Naive thymus-derived CD4-positive, alpha-beta T cell (primary cell): ENCODE data around the gene ZNRD2. TPM values are rescaled to one million over a fixed set of nuclear protein-coding genes. Genes with fewer than 3 reads are reported as not detected.

Source experiments
- ATAC-seq: fragments of 150-1000 bp; cut with Tn5 transposase; 2 replicates; pipeline ENCODE4 v1.10.0; 2021; ENCODE audit warnings: mild to moderate bottlenecking, moderate library complexity
- CTCF ChIA-PET: fragments of 350-600 bp; sonication (Branson Sonifier 250); formaldehyde crosslinking; loops from one replicate; lab custom pipeline; 2021; ENCODE audit warnings: antibody characterized with exemption; lab: Charles Lee
- POLR2A ChIA-PET: fragments of 350-600 bp; sonication (Branson Sonifier 250); formaldehyde crosslinking; loops from one replicate; lab custom pipeline; 2021; ENCODE audit warnings: antibody characterized with exemption, inconsistent platforms; lab: Charles Lee
- DNase-seq, 9 donors: peaks; one replicate each; pipeline versions ENCODE4 v3.0.0 to v3.0.0-alpha.2; 2020 to 2022; ENCODE audit warnings: mixed read lengths in 1 of 9
- H3K27ac ChIP-seq: one replicate; pipeline ENCODE4 v1.7.0; 2013; ENCODE audit warnings: mild to moderate bottlenecking, low read depth, low read length, moderate library complexity
- H3K27me3 ChIP-seq, 2 donors: one replicate each; pipeline ENCODE4 v1.7.0; 2013; ENCODE audit warnings: low read length in 2 of 2, mild to moderate bottlenecking in 2 of 2, moderate library complexity in 2 of 2; ENCODE audit not compliant: control insufficient read depth in 2 of 2, insufficient read depth in 2 of 2
- H3K36me3 ChIP-seq, 3 experiments: 1 replicate in 2 of 3; 2 replicates in 1 of 3; pipeline ENCODE4 v1.7.0; 2013; ENCODE audit warnings: low read length in 3 of 3, mild to moderate bottlenecking in 3 of 3, moderate library complexity in 1 of 3; ENCODE audit not compliant: insufficient read depth in 3 of 3, control insufficient read depth in 2 of 3
- H3K4me1 ChIP-seq, 2 donors: one replicate each; pipeline ENCODE4 v1.7.0; 2013; ENCODE audit warnings: low read length in 2 of 2, mild to moderate bottlenecking in 2 of 2, moderate library complexity in 1 of 2; ENCODE audit not compliant: control insufficient read depth in 2 of 2, insufficient read depth in 2 of 2
- H3K4me3 ChIP-seq: 2 replicates; pipeline ENCODE4 v1.7.0; 2013; ENCODE audit warnings: mild to moderate bottlenecking, low read length
- H3K9me3 ChIP-seq, 3 experiments: 1 replicate in 2 of 3; 2 replicates in 1 of 3; pipeline ENCODE4 v1.7.0; 2013; ENCODE audit warnings: low read length in 3 of 3; ENCODE audit not compliant: control insufficient read depth in 2 of 3
- H3K27ac Mint-ChIP-seq, 9 donors: one replicate each; pipeline ENCODE4 v1.8.0; 2020 to 2022; ENCODE audit warnings: mixed read lengths in 9 of 9, mild to moderate bottlenecking in 8 of 9, moderate library complexity in 5 of 9, inconsistent platforms in 2 of 9
- H3K27me3 Mint-ChIP-seq, 5 donors: one replicate each; pipeline ENCODE4 v1.8.0; 2021 to 2022; ENCODE audit warnings: mixed read lengths in 5 of 5, mild to moderate bottlenecking in 1 of 5
- H3K36me3 Mint-ChIP-seq, 5 donors: one replicate each; pipeline ENCODE4 v1.8.0; 2020 to 2022; ENCODE audit warnings: mixed read lengths in 5 of 5, mild to moderate bottlenecking in 3 of 5, inconsistent platforms in 1 of 5
- H3K4me1 Mint-ChIP-seq, 7 donors: one replicate each; pipeline ENCODE4 v1.8.0; 2020 to 2022; ENCODE audit warnings: mixed read lengths in 7 of 7, mild to moderate bottlenecking in 3 of 7, inconsistent platforms in 1 of 7
- H3K4me3 Mint-ChIP-seq, 10 donors: one replicate each; pipeline ENCODE4 v1.8.0; 2020 to 2022; ENCODE audit warnings: mild to moderate bottlenecking in 10 of 10, mixed read lengths in 10 of 10, moderate library complexity in 6 of 10, inconsistent platforms in 2 of 10
- H3K9me3 Mint-ChIP-seq, 11 donors: one replicate each; pipeline ENCODE4 v1.8.0; 2020 to 2022; ENCODE audit warnings: mixed read lengths in 11 of 11, mild to moderate bottlenecking in 4 of 11, inconsistent platforms in 1 of 11, moderate library complexity in 1 of 11
- intact Hi-C, 2 donors: fragments of 100-400 bp; cut with micrococcal nuclease; formaldehyde crosslinking; loops; one replicate each; pipeline ENCODE4 v1.15.1; 2023
- polyA plus RNA-seq, 2 donors: library from polyadenylated mRNA; unstranded; fragments of 300-500 nt; fragmentation: Illumina TruSeq; gene quantifications; one replicate each; pipeline ENCODE4 v1.2.3, GENCODE V29; 2021
- total RNA-seq, 6 experiments: library from RNA in 5 of 6; stranded (reverse) in 5 of 6; gene quantifications; 1 replicate in 5 of 6; 2 replicates in 1 of 6; pipeline ENCODE4 v1.2.3 and lab custom pipeline; 2021 to 2026

ZNRD2 gene
- total and polyA plus RNA-seq, 7 experiments from 2014 or later = 29.1 to 86.0 (median 40.2) TPM

DNA sequence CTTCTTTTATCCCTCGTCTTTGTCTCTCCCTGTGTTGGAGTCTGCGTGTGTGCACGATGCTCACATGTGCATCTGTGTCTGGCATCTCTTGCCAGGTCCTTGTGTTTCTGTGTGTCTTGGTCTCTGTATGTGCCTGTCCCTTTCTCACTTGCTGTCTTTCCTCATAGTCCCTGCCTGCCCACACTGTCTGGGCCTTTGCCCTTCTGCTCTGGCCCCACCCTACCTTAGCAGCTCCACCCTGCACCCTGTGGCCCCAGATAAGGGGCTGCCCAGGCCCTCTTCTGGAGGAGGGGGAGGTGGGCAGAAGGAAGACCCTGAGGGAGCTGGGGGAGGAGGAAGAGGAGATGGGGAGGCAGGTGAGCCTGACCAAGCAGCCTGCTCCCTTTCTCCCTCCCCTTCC lies 8.4 kb downstream of the ZNRD2 start:
- H3K36me3 Mint-ChIP-seq = peaks cover 0 to 14% (median 10%) of the 10 kb centered on the region in 5 donors
- CTCF ChIA-PET = no interaction called here

DNA sequence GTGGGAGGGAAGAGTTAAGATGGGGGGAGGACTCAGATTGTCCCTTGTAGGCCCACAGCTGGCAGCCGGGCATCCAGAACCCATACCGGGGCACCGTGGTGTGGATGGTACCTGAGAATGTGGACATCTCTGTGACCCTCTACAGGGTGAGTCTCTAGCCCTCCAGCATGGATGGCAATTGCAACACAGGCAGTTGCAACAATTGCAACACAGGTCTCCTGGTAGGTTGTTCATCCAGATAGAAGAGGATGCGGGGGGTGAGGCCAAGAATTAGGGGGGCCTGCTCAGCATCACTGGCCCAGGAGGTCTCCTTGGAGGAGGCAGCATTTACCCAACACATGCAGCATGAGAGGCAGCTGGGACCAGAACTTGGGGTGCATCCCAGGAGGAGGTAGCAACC lies 9.0 kb downstream of the ZNRD2 start:
- Histone ChIP-seq H3K4me3 (no peak overlapping the region), H3K36me3 (peaks cover 10 to 56% (median 17%) of the 10 kb centered on the region in 3 experiments), H3K27ac (peak overlapping the region; percentile 31), H3K27me3 (no peaks in the 10 kb centered on the region), H3K9me3 (no peaks in the 10 kb centered on the region), H3K4me1 (peaks cover 22 to 29% of the 10 kb centered on the region in 2 donors)
- H3K4me3 Mint-ChIP-seq = peak overlapping the region in 3 of 10 donors; percentile 4 to 34 (median 21)
- peaks cover 19 to 44% (median 38%) of the 10 kb centered on the region in 7 donors for H3K4me1 Mint-ChIP-seq
- peaks cover 0 to 17% (median 10%) of the 10 kb centered on the region in 5 donors for H3K36me3 Mint-ChIP-seq
- peak overlapping the region in 3 of 9 donors; percentile 18 to 74 (median 25) for H3K27ac Mint-ChIP-seq
- no peak for DNase-seq
- intact Hi-C loops = no loop called here
- no peaks in the 10 kb centered on the region for H3K27me3 Mint-ChIP-seq
- no peaks in the 10 kb centered on the region for H3K9me3 Mint-ChIP-seq
- POLR2A ChIA-PET = interaction anchor here (0.6 kb wide), 1 partner anchor 104 kb away, joined by 3 read pairs; no protein-coding TSS in a partner anchor
- CTCF ChIA-PET = no interaction called here
- no peak for ATAC-seq

More for the DNA sequence above, 8.4 kb downstream of the ZNRD2 start:
- intact Hi-C loops = no loop called here
- H3K27me3 Mint-ChIP-seq = no peaks in the 10 kb centered on the region
- Histone ChIP-seq H3K27ac (peak overlapping the region; percentile 96), H3K27me3 (no peaks in the 10 kb centered on the region), H3K36me3 (peaks cover 10 to 51% (median 17%) of the 10 kb centered on the region in 3 experiments), H3K4me1 (peaks cover 25 to 29% of the 10 kb centered on the region in 2 donors), H3K4me3 (no peak overlapping the region), H3K9me3 (no peaks in the 10 kb centered on the region)
- DNase-seq (no peak), ATAC-seq (no peak)
- POLR2A ChIA-PET = interaction anchor here (0.6 to 4.2 kb wide), 2 partner anchors 38 to 103 kb away, joined by 3 to 29 read pairs; no protein-coding TSS in a partner anchor
- H3K4me3 Mint-ChIP-seq = peak overlapping the region; percentile 55 to 99 (median 72)
- no peaks in the 10 kb centered on the region for H3K9me3 Mint-ChIP-seq
- peaks cover 19 to 43% (median 38%) of the 10 kb centered on the region in 7 donors for H3K4me1 Mint-ChIP-seq
- peak overlapping the region; percentile 8 to 88 (median 74) for H3K27ac Mint-ChIP-seq

DNA sequence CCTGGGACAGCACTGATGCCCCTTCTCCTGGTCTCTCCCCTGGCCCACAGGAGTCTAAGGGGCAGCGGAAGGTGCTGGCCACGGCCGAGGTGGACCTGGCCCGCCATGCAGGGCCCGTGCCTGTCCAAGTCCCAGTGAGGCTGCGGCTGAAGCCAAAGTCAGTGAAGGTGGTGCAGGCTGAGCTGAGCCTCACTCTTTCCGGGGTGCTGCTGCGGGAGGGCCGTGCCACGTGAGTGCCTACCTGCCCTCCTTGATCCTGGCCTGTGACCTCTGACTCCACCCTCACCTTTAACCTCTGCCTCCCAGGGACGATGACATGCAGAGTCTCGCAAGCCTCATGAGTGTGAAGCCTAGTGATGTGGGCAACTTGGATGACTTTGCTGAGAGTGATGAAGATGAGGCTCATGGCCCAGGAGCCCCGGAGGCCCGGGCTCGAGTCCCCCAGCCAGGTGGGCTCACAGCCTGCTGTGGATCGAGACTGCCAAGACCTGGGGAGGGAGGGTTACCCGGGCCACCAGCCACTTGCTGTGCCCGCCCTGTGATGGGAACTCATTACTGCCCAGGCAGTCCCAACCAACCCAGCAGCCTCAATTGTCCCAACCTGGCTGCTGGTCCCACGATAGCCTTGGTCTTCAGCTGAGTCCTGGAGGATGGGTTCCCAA lies 9.9 kb downstream of the ZNRD2 start:
- POLR2A ChIA-PET = interaction anchor here (0.6 kb wide), 1 partner anchor 59 kb away, joined by 4 read pairs; no protein-coding TSS in a partner anchor
- CTCF ChIA-PET = no interaction called here

DNA sequence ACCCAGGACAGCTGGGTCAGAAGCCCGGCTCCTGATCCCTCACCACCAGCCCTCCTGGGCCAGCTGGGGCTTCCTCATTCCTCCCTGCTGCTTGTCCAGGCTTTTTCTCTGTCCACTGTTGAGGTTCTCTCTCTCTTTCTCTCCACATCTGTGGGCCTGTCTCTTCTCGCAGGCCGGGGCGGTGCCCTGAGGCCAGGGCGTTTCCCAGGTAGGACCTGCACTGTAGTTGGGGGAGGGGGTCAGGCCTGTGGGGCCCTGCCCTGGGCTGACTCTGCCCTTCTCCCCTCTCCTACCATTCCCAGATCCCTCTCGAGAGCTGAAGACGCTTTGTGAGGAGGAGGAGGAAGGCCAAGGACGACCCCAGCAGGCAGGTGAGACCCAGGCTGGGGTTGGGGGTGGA lies 10.5 kb downstream of the ZNRD2 start:
- POLR2A ChIA-PET = interaction anchor here (0.6 to 1.1 kb wide), 2 partner anchors 58 to 75 kb away, joined by 3 to 4 read pairs; no protein-coding TSS in a partner anchor
- peaks cover 12 to 36% (median 30%) of the 10 kb centered on the region in 7 donors for H3K4me1 Mint-ChIP-seq
- H3K9me3 Mint-ChIP-seq = no peaks in the 10 kb centered on the region
- no peaks in the 10 kb centered on the region for H3K9me3 ChIP-seq
- ATAC-seq (no peak), DNase-seq (no peak)
- peaks cover 10 to 66% (median 17%) of the 10 kb centered on the region in 3 experiments for H3K36me3 ChIP-seq
- no peak overlapping the region for H3K27ac ChIP-seq
- no peak overlapping the region for H3K4me3 Mint-ChIP-seq
- no peaks in the 10 kb centered on the region for H3K27me3 ChIP-seq
- peak overlapping the region in 2 of 9 donors; percentile 51 to 62 for H3K27ac Mint-ChIP-seq
- no peaks in the 10 kb centered on the region for H3K27me3 Mint-ChIP-seq
- CTCF ChIA-PET = interaction anchor here (0.6 kb wide), 1 partner anchor 866 kb away, joined by 3 read pairs; no protein-coding TSS in a partner anchor
- H3K4me1 ChIP-seq = peaks cover 17 to 21% of the 10 kb centered on the region in 2 donors
- intact Hi-C loops = no loop called here
- H3K4me3 ChIP-seq = no peak overlapping the region
- peaks cover 0 to 17% (median 10%) of the 10 kb centered on the region in 5 donors for H3K36me3 Mint-ChIP-seq

More for the DNA sequence above, 9.9 kb downstream of the ZNRD2 start:
- H3K27ac ChIP-seq = no peak overlapping the region
- Mint-ChIP-seq H3K36me3 (peaks cover 0 to 17% (median 10%) of the 10 kb centered on the region in 5 donors), H3K27ac (peak overlapping the region in 1 of 9 donors; percentile 46), H3K9me3 (no peaks in the 10 kb centered on the region), H3K4me1 (peaks cover 16 to 41% (median 35%) of the 10 kb centered on the region in 7 donors), H3K4me3 (peak overlapping the region in 1 of 10 donors; percentile 68), H3K27me3 (no peaks in the 10 kb centered on the region)
- H3K9me3 ChIP-seq = no peaks in the 10 kb centered on the region
- no peak for DNase-seq
- peaks cover 10 to 62% (median 17%) of the 10 kb centered on the region in 3 experiments for H3K36me3 ChIP-seq
- H3K4me1 ChIP-seq = peaks cover 21 to 25% of the 10 kb centered on the region in 2 donors
- no peaks in the 10 kb centered on the region for H3K27me3 ChIP-seq
- intact Hi-C loops = no loop called here
- no peak for ATAC-seq
- no peak overlapping the region for H3K4me3 ChIP-seq

DNA sequence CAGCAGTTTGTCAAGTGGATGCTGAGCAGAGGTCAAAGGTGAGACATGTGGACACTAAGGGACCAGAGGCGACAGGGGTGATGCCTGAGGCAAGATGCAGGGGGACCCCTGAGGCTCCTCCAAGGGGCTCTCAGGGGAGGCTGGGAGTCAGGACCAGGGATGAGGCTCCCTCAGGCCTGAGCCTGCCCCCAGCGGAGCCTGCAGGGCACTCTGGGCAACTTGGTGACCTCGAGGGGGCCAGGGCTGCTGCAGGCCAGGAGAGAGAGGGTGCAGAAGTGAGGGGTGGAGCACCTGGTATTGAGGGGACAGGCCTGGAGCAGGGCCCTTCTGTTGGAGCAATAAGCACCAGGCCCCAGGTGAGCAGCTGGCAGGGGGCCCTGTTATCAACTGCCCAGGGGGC lies 11.7 kb downstream of the ZNRD2 start:
- DNase-seq = no peak
- Histone ChIP-seq H3K27me3 (no peaks in the 10 kb centered on the region), H3K27ac (no peak overlapping the region), H3K9me3 (no peaks in the 10 kb centered on the region), H3K4me3 (no peak overlapping the region), H3K4me1 (peaks cover 11 to 17% of the 10 kb centered on the region in 2 donors), H3K36me3 (peaks cover 10 to 76% (median 17%) of the 10 kb centered on the region in 3 experiments)
- Mint-ChIP-seq H3K27me3 (no peaks in the 10 kb centered on the region), H3K36me3 (peaks cover 0 to 17% (median 10%) of the 10 kb centered on the region in 5 donors), H3K27ac (peak overlapping the region in 8 of 9 donors; percentile 52 to 84 (median 70)), H3K4me1 (peaks cover 12 to 46% (median 34%) of the 10 kb centered on the region in 7 donors), H3K4me3 (no peak overlapping the region), H3K9me3 (peaks cover 0 to 2% (median 0%) of the 10 kb centered on the region in 11 donors)
- intact Hi-C loops = no loop called here
- ChIA-PET POLR2A (interaction anchor here (1.1 to 1.5 kb wide), 3 partner anchors 9 to 76 kb away, joined by 3 to 4 read pairs (median 3); partner anchors contain the start of genes FAM89B and LTBP3), CTCF (interaction anchor here (1.1 kb wide), 1 partner anchor 41 kb away, joined by 3 read pairs; no protein-coding TSS in a partner anchor)
- no peak for ATAC-seq

DNA sequence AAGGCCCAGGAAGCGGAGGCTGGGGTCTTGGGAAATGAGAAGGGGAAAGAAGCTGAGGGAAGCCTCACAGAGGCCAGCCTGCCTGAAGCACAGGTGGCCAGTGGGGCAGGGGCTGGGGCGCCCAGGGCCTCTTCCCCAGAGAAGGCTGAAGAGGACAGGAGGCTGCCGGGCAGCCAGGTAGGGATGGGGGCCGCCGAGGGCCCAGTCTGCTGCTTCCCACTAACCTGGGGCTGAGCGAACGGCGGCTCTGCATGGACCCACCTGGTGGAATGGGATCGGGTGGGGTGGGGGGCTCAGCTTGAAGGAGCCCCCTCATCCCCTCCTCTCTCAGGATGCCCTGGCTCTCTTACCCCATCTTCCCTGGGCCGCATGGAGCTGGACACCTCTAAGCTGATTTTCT lies 13.3 kb downstream of the ZNRD2 start:
- intact Hi-C loops = no loop called here
- CTCF ChIA-PET = interaction anchor here (12.7 kb wide), 1 partner anchor 46 kb away, joined by 126 read pairs; no protein-coding TSS in a partner anchor
- Histone ChIP-seq H3K27ac (no peak overlapping the region), H3K9me3 (no peaks in the 10 kb centered on the region), H3K27me3 (no peaks in the 10 kb centered on the region), H3K4me3 (no peak overlapping the region), H3K4me1 (peaks cover 8 to 15% of the 10 kb centered on the region in 2 donors), H3K36me3 (peaks cover 10 to 75% (median 17%) of the 10 kb centered on the region in 3 experiments)
- peak overlapping the region in 6 of 9 donors; percentile 46 to 77 (median 60) for H3K27ac Mint-ChIP-seq
- H3K27me3 Mint-ChIP-seq = no peaks in the 10 kb centered on the region
- POLR2A ChIA-PET = interaction anchor here (0.5 to 1.1 kb wide), 3 partner anchors 8 to 527 kb away, joined by 3 read pairs; partner anchors contain the start of genes EHBP1L1 and PCNX3
- no peak overlapping the region for H3K4me3 Mint-ChIP-seq
- H3K9me3 Mint-ChIP-seq = peaks cover 0 to 2% (median 0%) of the 10 kb centered on the region in 11 donors
- H3K36me3 Mint-ChIP-seq = peaks cover 0 to 17% (median 6%) of the 10 kb centered on the region in 5 donors
- ATAC-seq (no peak), DNase-seq (no peak)
- peaks cover 15 to 51% (median 37%) of the 10 kb centered on the region in 7 donors for H3K4me1 Mint-ChIP-seq
